ENCODE results near the gene IFNB1.

DNA sequence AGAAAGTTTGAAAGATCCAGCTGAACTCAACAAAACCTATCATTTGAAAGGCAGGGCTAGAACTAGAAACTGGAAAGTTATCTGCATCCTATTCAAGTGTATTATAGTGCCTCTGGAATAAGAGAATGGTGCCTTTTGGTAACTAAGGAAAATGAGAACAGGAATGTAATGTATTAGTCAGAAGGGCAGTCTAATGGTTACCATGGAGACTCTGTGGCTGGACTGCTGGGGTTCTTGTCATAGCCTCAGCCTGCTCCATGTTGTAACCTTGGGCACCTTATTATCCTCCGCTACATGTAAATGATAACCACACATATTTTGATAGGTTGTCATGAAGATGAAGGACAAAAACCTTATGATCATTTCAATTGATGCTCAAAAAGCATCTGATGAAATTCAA, 24.6 kb upstream of the IFNB1 start:
- TF ChIP-seq POLR2A (IDR thresholded peaks at IDR 0.05; ENCODE audit: low read depth, low read length): no peak
- no peak for TF ChIP-seq POLR2AphosphoS5 (IDR thresholded peaks at IDR 0.05; ENCODE audit: low read depth, low read length)
- TF ChIP-seq TAF1 (IDR thresholded peaks at IDR 0.05; ENCODE audit: low read depth, low read length): no peak
- TF ChIP-seq POU2F2 (IDR thresholded peaks at IDR 0.05; ENCODE audit: low read depth, low read length): no peak
- TF ChIP-seq PAX5 (IDR thresholded peaks at IDR 0.05; ENCODE audit: insufficient read depth, low read length, severe bottlenecking): no peak
- TF ChIP-seq SPI1 (IDR thresholded peaks at IDR 0.05; ENCODE audit: low read depth, low read length): no peak

Data from GM12891 (cell line).